C4-2B (cell line): ENCODE measurements around the gene RSPH6A.

Experiments
- H3K27ac ChIP-seq: fragments of 450-650 bp; 2 replicates; pipeline ENCODE4 v1.5.1; 2017
- CTCF ChIP-seq: fragments of 450-650 bp; conservative IDR thresholded peaks from 2 replicates; pipeline ENCODE4 v1.5.1; 2017; ENCODE audit warnings: mild to moderate bottlenecking
- ZFX ChIP-seq: fragments of 450-650 bp; IDR thresholded peaks from 2 replicates; pipeline ENCODE4 v1.6.1; 2017

The RSPH6A gene

GRCh38 chr19:45770192-45771101 lies 44.7 kb downstream of the RSPH6A start:
- TF ChIP-seq ZFX (no peak), CTCF (peak; percentile 77)
- peak overlapping the region; percentile 87 for H3K27ac ChIP-seq

- TF ChIP-seq ZFX (no peak), CTCF (no peak)
- H3K27ac ChIP-seq, result peak overlapping the region; percentile 87
Observed at GRCh38 chr19:45769821-45770191, 45.3 kb downstream of the RSPH6A start.

GRCh38 chr19:45768984-45769782 lies 45.9 kb downstream of the RSPH6A start, which contains the start of gene SIX5:
Gene SIX5, minus strand, starts transcription at chr19:45769252. Its CDS starts 408 bp downstream, at chr19:45768844.
- H3K27ac ChIP-seq, result peak within 1 kb of the TSS; percentile 87
- TF ChIP-seq ZFX (no peak), CTCF (no peak)

DNA sequence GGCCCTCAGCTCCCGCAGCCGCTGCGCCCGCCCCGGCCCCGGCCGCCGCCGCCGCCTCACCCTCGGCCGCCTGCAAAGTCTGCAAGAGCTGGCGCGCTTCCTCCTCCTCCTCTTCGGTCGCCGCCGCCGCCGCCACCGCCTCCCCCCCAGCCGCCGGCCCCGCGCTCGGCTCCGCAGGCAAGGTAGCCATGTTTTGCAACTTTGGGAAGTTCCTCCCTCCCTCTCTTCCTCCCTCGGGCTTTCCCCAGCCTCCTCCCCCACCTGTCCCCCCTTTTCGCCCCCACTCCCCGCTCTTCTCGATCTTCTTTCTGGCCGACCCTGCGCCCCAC lies 46.5 kb downstream of the RSPH6A start:
- TF ChIP-seq ZFX (no peak), CTCF (no peak)
- H3K27ac ChIP-seq, result peak overlapping the region; percentile 87

GRCh38 chr19:45767881-45768654 lies 47.0 kb downstream of the RSPH6A start:
- peak overlapping the region; percentile 87 for H3K27ac ChIP-seq
- TF ChIP-seq ZFX, result peak; percentile 48
- TF ChIP-seq CTCF, result no peak

DNA sequence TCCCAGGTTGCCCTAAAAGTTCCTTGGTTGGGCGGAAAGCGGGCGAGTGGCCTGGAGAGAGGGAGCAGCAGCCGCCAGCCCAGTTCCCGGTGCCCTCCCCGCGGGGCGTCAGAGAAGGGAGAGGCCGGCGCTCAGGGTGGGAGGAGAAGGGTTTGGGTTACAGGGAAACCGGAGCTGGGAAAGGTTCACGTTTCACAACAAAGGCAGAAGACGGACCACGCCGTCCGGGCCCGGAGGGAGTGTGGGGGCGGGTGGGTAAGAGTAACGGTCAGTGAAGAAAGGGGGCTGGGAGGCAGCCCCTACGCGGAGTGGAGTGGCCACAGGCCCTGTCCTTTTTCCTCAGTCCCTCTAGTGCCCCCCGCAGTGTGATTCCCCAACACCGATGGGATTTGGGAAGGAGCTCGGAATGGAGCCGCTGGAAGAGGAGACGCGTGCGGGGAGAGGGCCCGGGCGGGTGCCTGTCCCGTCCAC lies 47.7 kb downstream of the RSPH6A start:
- peak overlapping the region; percentile 87 for H3K27ac ChIP-seq
- TF ChIP-seq ZFX, result no peak
- TF ChIP-seq CTCF, result no peak
